ENCODE data around the gene BEND6.

DNA sequence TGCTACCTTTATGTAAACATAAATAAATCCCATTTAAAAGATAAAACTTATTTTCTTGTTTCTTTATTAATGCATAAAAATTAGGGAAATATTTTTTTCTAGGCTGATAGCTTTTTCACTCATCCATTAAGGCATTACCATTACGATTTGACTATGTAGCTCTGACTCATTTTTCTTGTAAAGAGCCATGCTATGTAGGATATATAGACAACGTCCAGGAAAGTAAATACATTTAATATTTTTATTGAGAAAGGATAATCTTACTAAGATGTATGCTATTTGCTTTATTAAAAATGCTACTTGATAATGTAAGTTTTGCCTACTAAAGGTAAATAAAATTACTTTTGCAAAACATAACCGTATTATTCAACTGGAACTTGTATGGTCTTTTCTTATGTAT is 72.4 kb downstream of the BEND6 start:
- TF ChIP-seq, protein P1, sequence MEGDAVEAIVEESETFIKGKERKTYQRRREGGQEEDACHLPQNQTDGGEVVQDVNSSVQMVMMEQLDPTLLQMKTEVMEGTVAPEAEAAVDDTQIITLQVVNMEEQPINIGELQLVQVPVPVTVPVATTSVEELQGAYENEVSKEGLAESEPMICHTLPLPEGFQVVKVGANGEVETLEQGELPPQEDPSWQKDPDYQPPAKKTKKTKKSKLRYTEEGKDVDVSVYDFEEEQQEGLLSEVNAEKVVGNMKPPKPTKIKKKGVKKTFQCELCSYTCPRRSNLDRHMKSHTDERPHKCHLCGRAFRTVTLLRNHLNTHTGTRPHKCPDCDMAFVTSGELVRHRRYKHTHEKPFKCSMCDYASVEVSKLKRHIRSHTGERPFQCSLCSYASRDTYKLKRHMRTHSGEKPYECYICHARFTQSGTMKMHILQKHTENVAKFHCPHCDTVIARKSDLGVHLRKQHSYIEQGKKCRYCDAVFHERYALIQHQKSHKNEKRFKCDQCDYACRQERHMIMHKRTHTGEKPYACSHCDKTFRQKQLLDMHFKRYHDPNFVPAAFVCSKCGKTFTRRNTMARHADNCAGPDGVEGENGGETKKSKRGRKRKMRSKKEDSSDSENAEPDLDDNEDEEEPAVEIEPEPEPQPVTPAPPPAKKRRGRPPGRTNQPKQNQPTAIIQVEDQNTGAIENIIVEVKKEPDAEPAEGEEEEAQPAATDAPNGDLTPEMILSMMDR (IDR thresholded peaks at IDR 0.05 in 8 of 11, conservative IDR thresholded peaks at IDR 0.05 in 3 of 11) = no peak
- no peak for TF ChIP-seq POLR2A (IDR thresholded peaks at IDR 0.05)
